Fibroblast of skin of left biceps (primary cell): ENCODE data around the gene SBF2.
"Not testable (repeated sequence)": the region's sequence is repeated elsewhere in the genome, so short reads cannot be mapped to it uniquely, and the experiment has no call there.

Experiments used
- DNase-seq, 2 experiments: peaks; one replicate each; pipeline ENCODE4 v3.0.0-alpha.2; 2013; ENCODE audit warnings: low read depth in 2 of 2

SBF2 gene

DNA sequence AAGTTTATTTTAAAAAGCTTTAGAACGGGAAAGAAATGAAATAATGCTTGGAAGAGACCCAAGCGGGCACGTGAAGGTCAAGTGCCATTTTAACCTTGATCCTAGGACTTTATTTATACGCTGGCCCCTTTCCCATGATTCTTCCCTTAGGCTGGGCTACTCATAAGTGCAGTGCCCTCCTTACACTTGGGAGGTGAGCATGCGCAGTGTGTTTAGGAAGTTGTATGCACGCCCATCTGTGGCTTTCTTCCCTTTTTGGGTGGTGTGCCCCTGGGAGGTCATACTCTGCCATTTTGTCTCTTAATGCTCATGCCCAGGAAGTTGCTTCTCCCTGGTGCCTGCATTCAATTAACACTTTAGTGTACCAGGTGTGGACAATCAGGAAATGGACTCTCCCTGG lies 390.4 kb downstream of the SBF2 start:
- DNase-seq, result no peak

DNA sequence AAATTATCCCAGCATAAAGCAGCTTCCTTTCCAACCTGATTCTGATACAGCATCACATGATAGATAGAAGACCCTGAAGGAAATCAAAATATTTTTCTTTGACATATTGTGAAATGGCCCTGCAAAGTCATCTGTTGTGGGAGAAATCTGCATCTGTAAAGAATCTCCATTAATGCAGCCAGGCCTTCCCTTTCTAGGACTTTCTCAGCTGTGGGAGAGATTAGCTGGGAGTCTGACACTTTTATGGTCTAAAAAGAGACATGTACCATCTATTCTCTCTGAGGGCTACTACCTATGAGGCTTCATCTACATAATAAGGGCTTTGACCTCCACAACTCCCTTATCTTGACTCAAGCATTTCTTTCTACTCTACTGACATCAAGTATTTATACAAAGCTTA lies 392.1 kb downstream of the SBF2 start:
- no peak for DNase-seq

- not testable (repeated sequence) for DNase-seq
Measured at GRCh38 chr11:9900253-9900652, 393.8 kb downstream of the SBF2 start.

GRCh38 chr11:9899676-9900075 lies 394.3 kb downstream of the SBF2 start:
- no peak for DNase-seq

DNA sequence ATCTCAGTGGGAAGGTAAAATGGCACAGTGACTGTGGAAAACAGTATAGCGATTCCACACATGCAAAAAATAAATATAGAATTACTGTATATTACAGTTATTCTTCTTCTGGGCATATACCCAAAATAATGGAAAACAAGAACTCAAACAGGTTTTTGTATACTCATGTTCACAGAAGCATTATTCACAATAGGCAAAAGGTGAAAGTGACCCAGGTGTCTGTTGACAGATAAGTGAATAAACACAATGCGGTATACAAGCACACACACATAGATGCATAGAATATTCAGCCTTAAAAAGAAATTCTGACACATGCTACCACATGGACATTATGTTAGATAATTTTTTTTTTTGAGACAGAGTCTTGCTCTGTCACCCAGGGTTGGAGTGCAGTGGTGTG lies 397.1 kb downstream of the SBF2 start:
- DNase-seq, result no peak

DNA sequence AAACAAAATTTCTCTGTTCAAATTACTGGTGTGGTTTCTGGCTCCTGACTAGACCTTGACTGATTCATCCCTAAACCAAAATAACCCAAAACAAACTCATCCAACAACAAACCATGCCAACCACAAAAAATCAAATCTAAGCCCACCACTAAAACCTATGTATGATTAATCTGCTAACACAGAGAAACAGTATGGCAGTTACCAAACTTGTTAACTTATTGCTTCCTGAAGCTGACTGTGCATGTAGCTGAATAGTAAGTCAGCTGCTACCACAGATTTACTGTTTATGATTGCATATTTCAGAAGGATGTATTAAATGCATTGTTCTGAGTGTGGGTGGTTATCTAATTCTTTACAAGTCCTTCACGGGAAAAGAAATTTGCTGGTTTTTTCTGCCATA lies 399.0 kb downstream of the SBF2 start:
- peak; percentile 41 to 47 for DNase-seq

- DNase-seq, result no peak
Measured at GRCh38 chr11:9893474-9893873, 400.5 kb downstream of the SBF2 start.

DNA sequence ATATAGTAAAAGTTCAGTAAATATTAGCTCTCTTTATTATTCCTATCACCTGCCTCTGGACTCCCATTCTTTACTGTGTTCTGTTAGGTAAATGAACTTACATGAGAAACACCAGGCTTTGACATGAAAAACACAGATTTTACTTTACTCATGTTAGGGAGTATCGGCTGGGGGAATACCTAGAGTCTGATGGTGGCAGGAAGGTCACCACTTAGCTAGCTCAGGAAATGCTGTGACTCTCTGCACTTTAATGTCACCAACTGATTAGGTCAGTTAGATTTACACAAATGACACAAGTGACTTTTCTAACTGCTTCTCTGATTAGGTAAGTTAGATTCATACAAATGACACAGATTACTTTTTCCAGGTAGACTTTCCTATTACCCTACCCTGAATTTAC lies 405.1 kb downstream of the SBF2 start:
- no peak for DNase-seq

DNA sequence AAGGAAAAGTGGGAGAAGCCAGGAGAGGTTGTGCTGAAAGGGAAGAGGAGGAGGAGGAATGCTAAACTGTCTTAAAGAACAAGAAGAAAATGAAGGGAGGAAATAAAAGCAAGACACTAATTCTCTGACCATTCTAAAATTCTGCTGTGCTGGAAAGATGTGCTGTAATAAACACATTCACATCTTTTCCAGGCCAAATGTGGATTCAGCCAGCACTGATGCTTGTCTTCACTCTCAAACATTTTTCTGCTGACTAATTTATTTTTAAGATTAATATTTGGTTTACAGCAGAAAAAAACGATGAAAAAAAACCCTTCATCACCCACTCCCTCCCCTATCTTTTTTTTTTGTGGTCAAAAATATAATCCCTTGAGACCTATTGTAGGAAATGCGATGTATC lies 406.5 kb downstream of the SBF2 start:
- no peak for DNase-seq

DNA sequence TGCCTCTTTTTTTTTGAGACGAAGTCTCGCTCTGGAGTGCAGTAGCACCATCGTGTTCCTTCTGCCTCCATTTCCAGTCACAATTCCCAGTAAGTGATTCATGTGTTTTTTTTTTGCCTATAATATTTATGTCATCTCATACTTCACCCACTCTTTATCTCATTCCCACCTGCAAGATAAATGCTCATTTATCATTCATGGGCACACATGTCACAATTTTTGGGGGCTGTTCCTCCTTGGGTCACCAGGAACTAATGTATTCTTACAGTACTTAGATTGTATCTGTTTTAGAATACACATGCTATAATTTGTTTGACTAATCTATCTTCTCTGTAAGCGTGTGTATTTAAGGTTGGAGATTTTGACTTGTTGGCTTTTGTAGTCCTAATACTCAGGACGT lies 407.4 kb downstream of the SBF2 start:
- DNase-seq, result no peak

GRCh38 chr11:9884601-9885000 lies 409.4 kb downstream of the SBF2 start:
- DNase-seq, result no peak

DNA sequence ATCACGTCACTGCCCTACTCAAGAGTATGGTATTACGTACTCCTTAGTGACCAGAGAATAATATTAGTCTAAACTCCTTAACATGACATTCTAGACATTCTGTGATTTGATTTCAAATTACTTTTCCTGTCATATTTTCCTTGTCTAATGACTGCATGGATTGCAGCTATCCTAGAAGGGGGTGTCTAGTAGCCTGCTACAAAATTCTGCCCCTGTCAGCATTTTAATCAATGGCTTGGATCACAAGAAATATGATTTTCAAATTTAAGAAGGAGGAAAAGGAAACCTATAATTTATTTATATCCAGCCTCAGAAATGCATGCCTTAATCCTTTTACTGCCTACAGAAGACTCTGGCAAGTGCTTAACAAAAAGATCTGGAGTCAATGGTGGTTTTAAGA lies 413.4 kb downstream of the SBF2 start:
- no peak for DNase-seq

GRCh38 chr11:9878936-9879335 lies 415.1 kb downstream of the SBF2 start:
- no peak for DNase-seq

DNA sequence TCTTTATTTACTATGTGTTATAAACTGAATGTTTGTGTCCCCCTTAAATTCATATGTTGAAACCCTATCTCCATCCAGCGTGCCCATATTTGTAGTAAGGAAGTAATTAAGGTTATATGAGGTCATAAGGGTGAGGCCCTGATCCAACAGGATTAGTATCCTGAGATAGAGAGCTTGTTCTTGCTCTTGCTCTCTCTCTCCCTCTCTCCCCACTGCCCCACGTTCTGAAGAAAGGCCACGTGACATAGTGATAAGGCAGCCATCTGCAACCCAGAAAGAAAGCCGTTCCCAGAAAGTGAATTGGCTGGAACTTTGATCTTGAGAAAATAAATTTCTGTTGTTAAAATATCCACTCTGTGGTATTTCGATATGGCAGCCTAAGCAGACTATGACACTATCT lies 417.7 kb downstream of the SBF2 start:
- DNase-seq, result no peak

- DNase-seq, result no peak
Measured at GRCh38 chr11:9875862-9876261, 418.2 kb downstream of the SBF2 start.

DNA sequence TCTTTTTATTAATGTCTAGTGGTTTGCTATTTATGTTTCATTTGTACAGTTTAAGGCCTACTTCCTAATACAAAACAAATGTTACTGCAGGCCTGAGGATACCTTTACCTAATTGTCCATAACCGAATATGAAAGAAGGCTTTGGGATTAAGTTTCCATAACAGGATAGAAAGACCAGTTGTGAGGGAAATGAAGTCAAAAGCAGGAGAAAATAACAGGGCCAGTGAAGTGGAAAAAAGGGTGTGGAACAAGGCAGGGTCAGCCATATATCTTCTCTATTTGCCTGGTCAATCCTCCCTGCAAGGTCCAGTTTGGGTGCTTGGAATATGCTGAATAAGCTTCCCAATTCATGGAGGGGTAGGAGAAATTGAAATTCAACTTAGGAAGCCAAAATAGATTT lies 418.6 kb downstream of the SBF2 start:
- DNase-seq, result no peak

DNA sequence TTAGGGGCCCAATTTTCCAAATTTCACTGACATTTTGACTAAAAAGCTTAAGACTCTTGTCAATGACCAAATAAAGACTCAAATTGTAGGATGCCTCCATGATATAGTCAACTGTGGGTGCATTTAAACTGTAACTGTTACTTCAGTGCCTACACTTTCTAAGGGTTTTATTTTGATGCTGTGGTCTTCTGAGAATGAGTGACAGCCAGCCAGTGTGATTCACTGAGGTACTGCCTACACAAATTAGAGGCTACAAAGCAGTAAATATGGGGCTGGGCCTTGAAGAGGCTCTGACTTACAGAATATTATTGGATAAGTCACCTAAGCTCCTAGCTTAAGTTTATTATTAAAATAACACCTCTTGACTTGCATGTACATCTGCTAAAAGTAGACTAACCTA lies 419.6 kb downstream of the SBF2 start:
- no peak for DNase-seq

DNA sequence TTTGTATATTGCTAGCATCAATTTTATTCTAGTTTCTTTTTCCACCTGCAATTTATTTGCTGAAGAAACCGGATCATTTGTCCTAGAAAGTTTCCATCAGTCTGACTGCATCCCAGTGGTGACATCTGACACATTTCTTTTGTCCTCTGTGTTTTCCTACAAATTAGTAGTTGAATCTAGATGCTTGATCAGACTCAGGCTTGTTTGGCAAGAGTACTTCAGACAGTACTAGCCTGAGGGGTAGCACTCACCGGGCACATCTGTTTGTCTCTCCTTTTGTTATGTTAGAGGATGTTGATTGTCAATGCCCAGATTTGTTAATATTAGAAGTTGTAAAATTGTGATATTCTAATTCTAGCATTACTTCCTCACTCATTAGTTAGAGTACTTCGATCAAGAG lies 425.4 kb downstream of the SBF2 start:
- no peak for DNase-seq

DNA sequence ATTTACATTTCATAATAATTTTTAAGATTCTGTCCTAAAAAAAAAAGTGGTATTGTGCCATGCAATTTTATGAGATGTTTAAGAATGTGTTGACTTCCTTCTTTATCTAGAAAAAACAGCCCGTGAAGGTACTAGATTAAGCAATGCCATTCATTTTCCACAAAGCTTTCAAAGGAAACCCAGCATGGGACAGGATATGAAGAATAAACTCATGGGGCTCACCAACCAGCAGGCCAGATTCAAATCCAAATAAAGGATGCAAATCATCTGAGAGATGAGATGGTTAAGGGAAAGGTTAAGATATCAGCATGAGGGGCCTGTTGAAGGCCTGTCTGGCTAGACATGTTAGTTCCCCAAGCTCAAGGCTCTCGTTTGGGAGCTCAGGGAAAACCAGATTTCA lies 431.0 kb downstream of the SBF2 start:
- DNase-seq, result no peak

- peak; percentile 45 to 47 for DNase-seq
Measured at GRCh38 chr11:9861860-9862725, 431.9 kb downstream of the SBF2 start.

DNA sequence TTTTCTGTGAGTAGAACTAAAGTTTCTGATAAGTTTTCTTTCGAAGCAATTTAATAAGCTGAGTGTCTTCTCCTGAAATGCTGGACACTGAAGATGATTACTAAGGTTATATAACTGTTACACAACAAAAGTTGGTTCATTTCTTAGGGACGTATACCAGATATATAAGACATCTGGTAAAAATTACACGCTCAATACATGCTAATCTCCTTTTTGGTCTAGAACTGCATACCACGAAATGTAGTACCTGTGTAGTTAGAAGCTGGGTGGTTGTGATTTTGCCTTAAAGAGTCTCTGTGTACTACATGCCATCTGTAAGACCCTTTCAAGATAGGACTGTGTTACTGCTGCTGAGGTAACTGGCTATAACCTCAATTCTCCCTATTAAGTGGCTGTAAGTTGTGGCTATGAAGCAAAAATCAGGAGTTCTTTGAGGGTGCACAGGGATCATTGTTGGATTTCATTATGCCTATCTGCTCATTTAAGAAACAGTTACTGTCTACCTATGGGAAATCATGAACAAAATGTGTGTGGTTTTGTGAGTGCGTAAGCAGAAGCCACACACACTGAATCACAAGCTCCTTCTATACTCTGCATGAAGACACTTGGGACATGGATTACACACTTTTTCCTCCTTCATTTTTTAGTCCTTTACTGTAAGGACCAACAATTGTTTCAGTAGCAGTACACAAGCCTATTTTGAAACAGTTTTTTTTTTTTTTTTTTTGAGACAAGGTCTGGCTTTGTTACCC lies 434.3 kb downstream of the SBF2 start:
- peak; percentile 50 to 63 for DNase-seq

DNA sequence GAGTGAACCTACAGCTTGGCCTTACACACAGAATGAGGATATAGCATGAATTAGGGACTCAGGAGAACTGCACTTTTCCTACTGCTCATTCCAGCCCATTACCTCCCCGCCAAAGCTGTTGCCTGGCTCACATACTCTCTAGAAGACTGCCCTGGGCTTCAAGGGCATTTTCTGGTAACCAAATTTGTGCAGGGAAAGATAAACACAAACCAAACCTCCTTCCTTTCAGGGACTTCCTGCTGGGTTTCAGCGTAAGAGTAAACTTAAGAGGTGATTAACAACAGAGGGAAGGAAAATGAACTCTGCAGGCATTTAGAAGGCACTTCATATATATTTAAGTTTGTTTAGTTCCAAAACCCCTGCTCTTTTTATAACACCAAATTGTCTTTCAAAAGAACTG lies 435.2 kb downstream of the SBF2 start:
- no peak for DNase-seq

- no peak for DNase-seq
Measured at GRCh38 chr11:9858218-9858617, 435.8 kb downstream of the SBF2 start.
